Left lung (tissue), 10 donors: Measurements from ENCODE around the gene ZNF316. TPM values are rescaled to one million over a fixed set of nuclear protein-coding genes. Genes with fewer than 3 reads are reported as not detected.

Source experiments
- ATAC-seq: fragments of 200-7000 bp; cut with Tn5 transposase; one replicate; pipeline ENCODE4 v1.9.1; 2020; ENCODE audit warnings: moderate library complexity
- DNase-seq, 4 donors: peaks; one replicate each; pipeline ENCODE4 v3.0.0-alpha.2; 2013 to 2020
- H3K27ac ChIP-seq, 2 donors: fragments of 200-600 bp; sonication (generic) in 1 of 2; one replicate each; pipeline versions ENCODE4 v1.5.0 to v1.8.0; 2020 to 2021
- H3K27me3 ChIP-seq, 2 donors: fragments of 200-600 bp; sonication (generic) in 1 of 2; one replicate each; pipeline versions ENCODE4 v1.5.0 to v1.8.0; 2020 to 2021
- H3K36me3 ChIP-seq, 2 donors: fragments of 200-600 bp; sonication (generic) in 1 of 2; one replicate each; pipeline versions ENCODE4 v1.5.0 to v1.8.0; 2020 to 2021
- H3K4me1 ChIP-seq, 2 donors: fragments of 200-600 bp; one replicate each; pipeline ENCODE4 v1.8.0; 2021
- H3K4me3 ChIP-seq, 2 donors: fragments of 200-600 bp; sonication (generic) in 1 of 2; one replicate each; pipeline versions ENCODE4 v1.5.0 to v1.8.0; 2020 to 2021; ENCODE audit warnings: mild to moderate bottlenecking in 1 of 2
- H3K9me3 ChIP-seq, 2 donors: fragments of 200-600 bp; sonication (generic) in 1 of 2; one replicate each; pipeline versions ENCODE4 v1.5.0 to v1.8.0; 2020 to 2021
- CTCF ChIP-seq, 2 donors: fragments of 200-600 bp; sonication (generic) in 1 of 2; IDR thresholded peaks; one replicate each; pipeline versions ENCODE4 v1.5.0 to v1.8.0; 2021; ENCODE audit warnings: antibody characterized with exemption in 2 of 2
- intact Hi-C, 2 donors: fragments of 100-400 bp; cut with DNase I; formaldehyde crosslinking; loops; one replicate each; pipeline versions ENCODE4 v1.11.2 to v1.14.2; 2022
- polyA plus RNA-seq, 6 donors: library from polyadenylated mRNA; unstranded; fragments of 120-200 nt; gene quantifications; one replicate each; pipeline ENCODE4 v1.2.1, GENCODE V29; 2013; ENCODE audit not compliant: insufficient read length in 6 of 6
- total RNA-seq, 2 donors: library from RNA; stranded (reverse); fragmentation: NEBNext Ultra II Directional; extraction: Animal tissue kit (Norgen Biotek cat#: 25700); gene quantifications; one replicate each; pipeline ENCODE4 v1.2.1, GENCODE V29; 2021
- donor health status: DM: no; HTN: yes; CAD: no.
- donor health status: DM: no; HTN: no; CAD: no.

The ZNF316 gene
- total and polyA plus RNA-seq, 8 donors: 29.3 to 52.9 (median 46.9) TPM

- Histone ChIP-seq H3K36me3 (peaks cover 17 to 100% of the 10 kb centered on the region in 2 donors), H3K27me3 (no peaks in the 10 kb centered on the region), H3K4me1 (no peaks in the 10 kb centered on the region), H3K4me3 (no peak overlapping the region), H3K9me3 (peaks cover 17 to 100% of the 10 kb centered on the region in 2 donors), H3K27ac (no peak overlapping the region)
- intact Hi-C loops: no loop called here
- no peak for ATAC-seq
- no peak for TF ChIP-seq CTCF (IDR thresholded peaks at IDR 0.05)
- DNase-seq: no peak
These were observed 54.5 kb downstream of the ZNF316 start for GRCh38 chr7:6691609-6692106.

- TF ChIP-seq CTCF (IDR thresholded peaks at IDR 0.05): no peak
- DNase-seq: no peak
- no peak overlapping the region for H3K27ac ChIP-seq
- H3K36me3 ChIP-seq: peaks cover 0 to 78% of the 10 kb centered on the region in 2 donors
- no peaks in the 10 kb centered on the region for H3K27me3 ChIP-seq
- ATAC-seq: no peak
- H3K4me3 ChIP-seq: no peak overlapping the region
- intact Hi-C loops: no loop called here
- H3K9me3 ChIP-seq: peaks cover 12 to 45% of the 10 kb centered on the region in 2 donors
- H3K4me1 ChIP-seq: peaks cover 7 to 25% of the 10 kb centered on the region in 2 donors
These were observed 63.7 kb downstream of the ZNF316 start for GRCh38 chr7:6700793-6701192.

DNA sequence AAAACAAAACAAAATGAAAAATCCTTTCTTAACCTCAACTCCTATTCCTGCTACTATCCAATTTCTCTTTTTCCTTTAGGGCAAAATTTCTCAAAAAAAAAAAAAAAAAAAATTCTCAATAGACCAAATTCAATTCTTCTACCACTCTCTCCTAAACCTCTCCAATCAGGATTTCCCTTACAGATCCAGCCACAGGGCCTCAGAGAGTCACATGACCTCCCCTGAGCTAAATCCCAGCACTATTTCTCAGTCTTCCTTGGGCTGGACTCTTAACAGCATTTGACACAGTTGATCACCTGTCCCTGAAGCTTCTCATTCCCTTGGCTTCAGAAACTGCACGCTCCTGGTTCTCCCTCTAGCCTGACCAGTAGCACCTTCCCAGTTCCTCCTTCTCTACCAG lies 64.7 kb downstream of the ZNF316 start:
- ATAC-seq (no peak), DNase-seq (no peak)
- Histone ChIP-seq H3K4me3 (no peak overlapping the region), H3K36me3 (peaks cover 0 to 68% of the 10 kb centered on the region in 2 donors), H3K27ac (no peak overlapping the region), H3K27me3 (no peaks in the 10 kb centered on the region), H3K4me1 (peaks cover 7 to 27% of the 10 kb centered on the region in 2 donors), H3K9me3 (peaks cover 11 to 34% of the 10 kb centered on the region in 2 donors)
- intact Hi-C loops: no loop called here
- TF ChIP-seq CTCF (IDR thresholded peaks at IDR 0.05): no peak

Other genes with a start within 250 kb of the ZNF316 start
- 10 to 100 TPM; 38.4 to 46.5 TPM for gene DAGLB, start 189.4 kb upstream of the ZNF316 start, total RNA-seq
- gene DAGLB, start 189.4 kb upstream of the ZNF316 start, polyA plus RNA-seq: 10 to 100 TPM; 16.8 to 20.6 (median 17.8) TPM
- gene KDELR2, start 153.2 kb upstream of the ZNF316 start, total RNA-seq: 100 to 1,000 TPM; 214 to 240 TPM
- 100 to 1,000 TPM; 137 to 207 (median 148) TPM for gene KDELR2, start 153.2 kb upstream of the ZNF316 start, polyA plus RNA-seq
- under 1 TPM; 0.21 to 0.35 TPM for gene GRID2IP, start 85.9 kb upstream of the ZNF316 start, total RNA-seq
- gene GRID2IP, start 85.9 kb upstream of the ZNF316 start, polyA plus RNA-seq: 1 to 10 TPM in 4 of 6 donors, under 1 TPM in 2; 0.77 to 1.3 (median 1.2) TPM
- gene ZDHHC4, start 59.9 kb upstream of the ZNF316 start, total RNA-seq: 10 to 100 TPM; 54.5 to 60.2 TPM
- gene ZDHHC4, start 59.9 kb upstream of the ZNF316 start, polyA plus RNA-seq: 10 to 100 TPM; 68.1 to 75.9 (median 71.9) TPM
- gene INTS15, start 47.3 kb upstream of the ZNF316 start, total RNA-seq: 10 to 100 TPM; 30.2 to 31.5 TPM
- 10 to 100 TPM; 36.1 to 49.4 (median 39.5) TPM for gene INTS15, start 47.3 kb upstream of the ZNF316 start, polyA plus RNA-seq
- gene ZNF853, start 21.7 kb upstream of the ZNF316 start, total RNA-seq: 1 to 10 TPM; 3.4 to 3.6 TPM
- gene ZNF853, start 21.7 kb upstream of the ZNF316 start, polyA plus RNA-seq: 10 to 100 TPM; 11.2 to 17.5 (median 15.5) TPM
- 10 to 100 TPM; 18.4 to 19.8 TPM for gene ZNF12, start 69.6 kb downstream of the ZNF316 start, total RNA-seq
- 10 to 100 TPM; 35.3 to 38.6 (median 36.9) TPM for gene ZNF12, start 69.6 kb downstream of the ZNF316 start, polyA plus RNA-seq
- 1 to 10 TPM in 1 of 2 donors, not detected in 1; 1.6 TPM for gene RSPH10B2, start 116.8 kb downstream of the ZNF316 start, total RNA-seq
- 1 to 10 TPM in 5 of 6 donors, under 1 TPM in 1; 0.92 to 5.7 (median 4.2) TPM for gene RSPH10B2, start 116.8 kb downstream of the ZNF316 start, polyA plus RNA-seq
- gene CCZ1B, start 189.0 kb downstream of the ZNF316 start, total RNA-seq: 10 to 100 TPM; 63.9 to 64.5 TPM
- 10 to 100 TPM; 58.3 to 85.6 (median 81.1) TPM for gene CCZ1B, start 189.0 kb downstream of the ZNF316 start, polyA plus RNA-seq